HCT116 (cell line): ENCODE measurements around the gene PCSK6. TPM values are rescaled to one million over a fixed set of nuclear protein-coding genes. Genes with fewer than 3 reads are reported as not detected.

Experiments
- ATAC-seq: fragments of 200-7000 bp; cut with Tn5 transposase; 2 replicates; pipeline ENCODE4 v1.9.1; 2020; ENCODE audit warnings: mild to moderate bottlenecking, moderate library complexity
- BruUV-seq: library from RNA; stranded (reverse); fragments of 400-500 nt; replicated peaks from 2 replicates; lab custom pipeline; 2021; lab: Mats Ljungman, UMichigan
- CTCF ChIA-PET: fragments of 300-600 bp; sonication (Branson Sonifier 250); formaldehyde crosslinking; loops from one replicate; lab custom pipeline; 2021; ENCODE audit warnings: antibody characterized with exemption; lab: Charles Lee
- POLR2A ChIA-PET: fragments of 300-600, 350-600 bp; sonication (Branson Sonifier 250); formaldehyde crosslinking; loops from one replicate; lab custom pipeline; 2021; ENCODE audit warnings: antibody characterized with exemption; lab: Charles Lee
- RAD21 ChIA-PET, 2 experiments: fragments of 300-600 bp; sonication (Branson Sonifier 250); formaldehyde crosslinking; loops; one replicate each; lab custom pipeline; 2023; ENCODE audit warnings: low total read pairs in 2 of 2; ENCODE audit not compliant: uncharacterized antibody in 2 of 2, unreplicated experiment in 2 of 2, low non-redundant PET in 1 of 2; lab: Charles Lee
- DNase-seq: peaks from one replicate; pipeline ENCODE4 v3.0.0-alpha.2; 2010; ENCODE audit warnings: low read depth, low spot score
- H2AFZ ChIP-seq: fragments of 200-600 bp; shearing (Covaris generic), sonication (generic); 2 replicates; pipeline ENCODE4 v1.6.1; 2017; ENCODE audit warnings: low read depth, mixed run types, mixed read lengths, antibody characterized with exemption, low read length; ENCODE audit not compliant: poor library complexity, severe bottlenecking
- H3K27ac ChIP-seq: 2 replicates; pipeline ENCODE4 v1.5.1; 2012; ENCODE audit warnings: low read depth, low read length
- H3K27me3 ChIP-seq: fragments of 200-600 bp; sonication (generic); 2 replicates; pipeline ENCODE4 v1.6.1; 2016; ENCODE audit warnings: mixed run types, low read length, mixed read lengths; ENCODE audit not compliant: insufficient read depth
- H3K36me3 ChIP-seq, 2 experiments: fragments of 200-500 bp in 1 of 2; fragments of 200-600 bp in 1 of 2; sonication (Bioruptor generic) in 1 of 2; sonication (generic) in 1 of 2; 2 replicates each; pipeline versions ENCODE4 v1.5.1 to v1.6.1; 2014 to 2016; ENCODE audit warnings: low read length in 2 of 2, inconsistent platforms in 1 of 2, mixed read lengths in 1 of 2, mixed run types in 1 of 2; ENCODE audit not compliant: insufficient read depth in 2 of 2, control insufficient read depth in 1 of 2
- H3K4me1 ChIP-seq, 2 experiments: fragments of 200-600 bp in 1 of 2; sonication (generic) in 1 of 2; 2 replicates each; pipeline versions ENCODE4 v1.5.1 to v1.6.1; 2012 to 2017; ENCODE audit warnings: low read length in 2 of 2, inconsistent platforms in 1 of 2, mild to moderate bottlenecking in 1 of 2, mixed read lengths in 1 of 2, mixed run types in 1 of 2, moderate library complexity in 1 of 2; ENCODE audit not compliant: insufficient read depth in 2 of 2, control insufficient read depth in 1 of 2
- H3K4me2 ChIP-seq: fragments of 200-600 bp; sonication (generic); 2 replicates; pipeline ENCODE4 v1.6.1; 2017; ENCODE audit warnings: mixed run types, low read length, mixed read lengths
- H3K4me3 ChIP-seq, 2 experiments: fragments of 200-600 bp in 1 of 2; sonication (generic) in 1 of 2; replicated peaks in 1 of 2; 2 replicates each; pipeline ENCODE4 v1.5.1; 2011 to 2016; ENCODE audit warnings: low read length in 2 of 2, control low read depth in 1 of 2, low read depth in 1 of 2, mild to moderate bottlenecking in 1 of 2, mixed read lengths in 1 of 2, mixed run types in 1 of 2
- H3K79me2 ChIP-seq: fragments of 200-600 bp; sonication (generic); 2 replicates; pipeline ENCODE4 v1.6.1; 2017; ENCODE audit warnings: mild to moderate bottlenecking, mixed run types, low read length, moderate library complexity, mixed read lengths; ENCODE audit not compliant: insufficient read depth
- H3K9ac ChIP-seq: fragments of 200-600 bp; sonication (generic); 2 replicates; pipeline ENCODE4 v1.6.1; 2016; ENCODE audit warnings: low read length, mixed read lengths
- H3K9me2 ChIP-seq: fragments of 200-600 bp; sonication (generic), shearing (Covaris generic); 2 replicates; pipeline ENCODE4 v1.6.1; 2017; ENCODE audit warnings: mixed run types, mild to moderate bottlenecking, moderate library complexity; ENCODE audit not compliant: insufficient read depth
- H3K9me3 ChIP-seq, 2 experiments: fragments of 200-500 bp in 1 of 2; fragments of 200-600 bp in 1 of 2; sonication (Bioruptor generic) in 1 of 2; sonication (generic) in 1 of 2; 2 replicates each; pipeline ENCODE4 v1.6.1; 2014 to 2017; ENCODE audit warnings: low read length in 2 of 2, mixed read lengths in 2 of 2, inconsistent platforms in 1 of 2, low read depth in 1 of 2, mild to moderate bottlenecking in 1 of 2, mixed run types in 1 of 2, moderate library complexity in 1 of 2; ENCODE audit not compliant: control insufficient read depth in 1 of 2, insufficient read depth in 1 of 2
- H4K20me1 ChIP-seq: fragments of 200-600 bp; sonication (generic), shearing (Covaris generic); 2 replicates; pipeline ENCODE4 v1.6.1; 2017; ENCODE audit warnings: mixed run types, mild to moderate bottlenecking, moderate library complexity; ENCODE audit not compliant: insufficient read depth
- CBX3 ChIP-seq: IDR thresholded peaks from 2 replicates; pipeline ENCODE4 v1.6.1; 2012; ENCODE audit warnings: low read depth
- CEBPB ChIP-seq: IDR thresholded peaks from 2 replicates; pipeline ENCODE4 v1.6.1; 2012; ENCODE audit warnings: low read depth
- ELF1 ChIP-seq: IDR thresholded peaks from 2 replicates; pipeline ENCODE4 v1.6.1; 2012; ENCODE audit warnings: low read depth, borderline replicate concordance
- EZH2phosphoT487 ChIP-seq: fragments of 200-600 bp; IDR thresholded peaks from 2 replicates; pipeline ENCODE4 v1.6.1; 2018; ENCODE audit warnings: antibody characterized with exemption, borderline replicate concordance
- POLR2AphosphoS5 ChIP-seq: IDR thresholded peaks from 2 replicates; pipeline ENCODE4 v1.6.1; 2011; ENCODE audit warnings: mild to moderate bottlenecking, low read depth, low read length, moderate library complexity
- SP1 ChIP-seq: IDR thresholded peaks from 2 replicates; pipeline ENCODE4 v1.6.1; 2012; ENCODE audit warnings: low read depth
- SRF ChIP-seq: IDR thresholded peaks from 2 replicates; pipeline ENCODE4 v1.6.1; 2012; ENCODE audit warnings: low read depth
- YY1 ChIP-seq: IDR thresholded peaks from 2 replicates; pipeline ENCODE4 v1.6.1; 2011; ENCODE audit warnings: low read length, low read depth, moderate library complexity, mild to moderate bottlenecking; ENCODE audit not compliant: insufficient replicate concordance; ENCODE audit errors: extremely low read depth
- intact Hi-C: fragments of 100-400 bp; cut with micrococcal nuclease; formaldehyde crosslinking; loops from 2 replicates; pipeline ENCODE4 v1.10.0; 2022
- total RNA-seq: library from RNA; stranded (reverse); gene quantifications from one replicate; pipeline ENCODE4 v1.2.1, GENCODE V29; 2021; ENCODE audit not compliant: unreplicated experiment
- TF ChIP-seq, protein P1 (sequence below): IDR thresholded peaks from 2 replicates; pipeline ENCODE4 v1.6.1; 2011; ENCODE audit warnings: mild to moderate bottlenecking, low read length, moderate library complexity; ENCODE audit not compliant: insufficient replicate concordance; ENCODE audit errors: extremely low read depth

The PCSK6 gene
- total RNA-seq, 1 experiment from 2014 or later: 13.5 TPM

DNA sequence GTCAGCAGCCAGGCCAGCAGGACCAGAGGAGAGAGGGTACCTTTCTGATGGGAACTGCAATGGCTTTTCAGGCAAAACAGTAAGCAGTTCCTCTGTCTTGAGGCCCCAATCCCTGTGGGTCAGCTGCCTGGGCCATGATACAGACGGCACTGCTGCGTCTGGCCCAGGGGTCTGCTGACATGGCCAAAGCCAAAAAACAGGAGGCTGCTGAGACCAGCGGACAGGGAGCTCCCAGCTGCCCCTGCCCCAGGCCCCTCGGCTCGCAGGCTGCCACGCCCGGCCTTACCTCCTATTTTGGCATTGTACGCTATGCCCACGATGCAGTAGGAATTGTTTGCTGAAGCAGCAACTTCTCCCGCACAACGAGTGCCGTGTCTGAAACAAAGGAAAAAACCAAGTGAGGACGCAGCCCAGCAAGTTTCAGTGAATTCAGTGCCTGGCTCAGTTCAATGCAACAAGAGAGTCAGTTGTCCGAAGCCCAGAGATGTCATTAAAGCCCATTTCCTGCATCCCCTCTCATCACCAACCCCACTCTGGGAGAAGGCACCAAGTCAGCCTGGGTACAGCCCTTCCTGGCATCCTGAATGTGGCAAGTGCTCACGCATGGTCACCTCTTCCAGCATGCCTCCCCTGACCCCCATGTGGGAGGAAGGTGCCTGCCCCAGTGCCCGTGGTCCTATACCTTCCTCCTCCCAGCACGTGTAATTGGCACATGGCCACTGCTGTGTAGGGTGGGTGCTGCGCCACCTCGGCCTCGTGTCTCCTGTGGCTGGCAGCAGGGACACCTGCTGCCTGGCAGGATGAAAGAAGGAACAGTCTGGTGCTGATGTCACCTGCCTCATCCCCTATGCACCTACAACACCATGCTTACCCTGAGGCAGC is 61.7 kb downstream of the PCSK6 start:
- ChIA-PET POLR2A (no interaction called here), CTCF (no interaction called here), RAD21 (no interaction called here)
- H3K27me3 ChIP-seq: no peaks in the 10 kb centered on the region
- ATAC-seq (no peak), DNase-seq (no peak)
- no TSS peak for BruUV-seq
- no peaks in the 10 kb centered on the region for H3K9me3 ChIP-seq
- no peak overlapping the region for H3K27ac ChIP-seq
- no peak overlapping the region for H3K9ac ChIP-seq
- no peak overlapping the region for H3K4me3 ChIP-seq
- no peaks in the 10 kb centered on the region for H4K20me1 ChIP-seq
- intact Hi-C loops: no loop called here
- H2AFZ ChIP-seq: no peak overlapping the region
- no peaks in the 10 kb centered on the region for H3K4me1 ChIP-seq
- H3K36me3 ChIP-seq: no peaks in the 10 kb centered on the region
- H3K9me2 ChIP-seq: no peaks in the 10 kb centered on the region
- H3K79me2 ChIP-seq: no peaks in the 10 kb centered on the region
- no peak overlapping the region for H3K4me2 ChIP-seq
- no peak for TF ChIP-seq SP1
- no peak for TF ChIP-seq POLR2AphosphoS5
- TF ChIP-seq, protein P1, sequence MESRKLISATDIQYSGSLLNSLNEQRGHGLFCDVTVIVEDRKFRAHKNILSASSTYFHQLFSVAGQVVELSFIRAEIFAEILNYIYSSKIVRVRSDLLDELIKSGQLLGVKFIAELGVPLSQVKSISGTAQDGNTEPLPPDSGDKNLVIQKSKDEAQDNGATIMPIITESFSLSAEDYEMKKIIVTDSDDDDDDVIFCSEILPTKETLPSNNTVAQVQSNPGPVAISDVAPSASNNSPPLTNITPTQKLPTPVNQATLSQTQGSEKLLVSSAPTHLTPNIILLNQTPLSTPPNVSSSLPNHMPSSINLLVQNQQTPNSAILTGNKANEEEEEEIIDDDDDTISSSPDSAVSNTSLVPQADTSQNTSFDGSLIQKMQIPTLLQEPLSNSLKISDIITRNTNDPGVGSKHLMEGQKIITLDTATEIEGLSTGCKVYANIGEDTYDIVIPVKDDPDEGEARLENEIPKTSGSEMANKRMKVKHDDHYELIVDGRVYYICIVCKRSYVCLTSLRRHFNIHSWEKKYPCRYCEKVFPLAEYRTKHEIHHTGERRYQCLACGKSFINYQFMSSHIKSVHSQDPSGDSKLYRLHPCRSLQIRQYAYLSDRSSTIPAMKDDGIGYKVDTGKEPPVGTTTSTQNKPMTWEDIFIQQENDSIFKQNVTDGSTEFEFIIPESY: no peak
- TF ChIP-seq YY1: no peak
- no peak for TF ChIP-seq ELF1
- TF ChIP-seq SRF: no peak
- TF ChIP-seq EZH2phosphoT487: no peak
- TF ChIP-seq CEBPB: no peak
- TF ChIP-seq CBX3: no peak
